Keratinocyte (primary cell): ENCODE measurements around the gene THAP11.

Experiments
- CTCF ChIP-seq, 3 experiments: IDR thresholded peaks in 1 of 3; conservative IDR thresholded peaks in 1 of 3; optimal IDR thresholded peaks in 1 of 3; 2 replicates in 2 of 3; 3 replicates in 1 of 3; pipeline versions ENCODE3 to v1.5.1; 2011; ENCODE audit warnings: low read length in 3 of 3, mild to moderate bottlenecking in 3 of 3, moderate library complexity in 2 of 3, control low read depth in 1 of 3, inconsistent platforms in 1 of 3; ENCODE audit not compliant: insufficient read depth in 2 of 3; ENCODE audit errors: extremely low read depth in 1 of 3
- EZH2 ChIP-seq: IDR thresholded peaks from one replicate; pipeline ENCODE4 v1.6.1; 2012; ENCODE audit warnings: inconsistent platforms, mild to moderate bottlenecking, low read length, moderate library complexity

DNA sequence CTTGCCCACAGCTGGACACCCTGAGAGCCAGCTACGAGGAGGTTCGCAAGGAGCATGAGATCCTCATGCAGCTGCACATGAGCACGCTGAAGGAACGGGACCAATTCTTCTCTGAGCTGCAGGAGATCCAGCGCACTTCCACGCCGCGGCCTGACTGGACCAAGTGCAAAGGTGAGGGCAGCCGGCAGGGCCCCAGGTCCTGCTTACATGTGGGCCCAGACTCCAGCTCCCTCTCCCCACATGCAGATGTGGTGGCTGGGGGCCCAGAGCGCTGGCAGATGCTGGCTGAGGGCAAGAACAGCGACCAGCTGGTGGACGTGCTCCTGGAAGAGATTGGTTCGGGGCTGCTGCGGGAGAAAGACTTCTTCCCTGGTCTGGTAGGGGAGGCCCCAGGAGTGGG, 16.2 kb upstream of the THAP11 start:
- TF ChIP-seq EZH2 (no peak), CTCF (optimal IDR thresholded peaks at IDR 0.05 in 1 of 3, IDR thresholded peaks at IDR 0.05 in 1 of 3, conservative IDR thresholded peaks at IDR 0.05 in 1 of 3; ENCODE audit: extremely low read depth in 1 of 3, insufficient read depth in 2 of 3, low read length in 3 of 3) (no peak)
